Measurements from ENCODE around the gene QPRT. TPM values are rescaled to one million over a fixed set of nuclear protein-coding genes. Genes with fewer than 3 reads are reported as not detected.
"Not testable (repeated sequence)": the region's sequence is repeated elsewhere in the genome, so short reads cannot be mapped to it uniquely, and the experiment has no call there.

QPRT gene
- total and polyA plus RNA-seq, 2 donors (not counting 1 experiment from before 2014, with no cell fraction given) = 0.06 to 0.22 TPM

GRCh38 chr16:29739927-29740629, 61.1 kb downstream of the QPRT start:
- DNase-seq; POLR2A ChIA-PET; ATAC-seq (ENCODE audit: low read depth); H3K9me3 ChIP-seq (ENCODE audit: control extremely low read depth in 1 of 3, control insufficient read depth in 2 of 3, insufficient read depth in 1 of 3, low read length in 2 of 3); H3K9ac ChIP-seq (ENCODE audit: low read length); H3K9me3 Mint-ChIP-seq (ENCODE audit: insufficient read depth); H3K27me3 Mint-ChIP-seq; H3K4me3 ChIP-seq (ENCODE audit: control extremely low read depth in 1 of 5, extremely low read depth in 1 of 5, insufficient read depth in 1 of 5, low read depth in 2 of 5, low read length in 4 of 5); H3K27me3 ChIP-seq (replicated peaks in 1 of 4; ENCODE audit: control extremely low read depth in 1 of 4, control insufficient read depth in 3 of 4, insufficient read depth in 4 of 4, low read length in 3 of 4); H2AFZ ChIP-seq (ENCODE audit: insufficient read depth, low read depth, low read length, poor library complexity, severe bottlenecking): not testable (repeated sequence)
- H3K4me3 Mint-ChIP-seq = peak overlapping the region; percentile 20
- CTCF ChIA-PET = interaction anchor here (0.9 to 1.8 kb wide), 3 partner anchors 14 to 50 kb away, joined by 3 to 15 read pairs (median 6); partner anchors contain the start of gene KIF22
- Histone ChIP-seq H4K20me1 (ENCODE audit: control insufficient read depth, insufficient read depth, low read length, poor library complexity, severe bottlenecking) (peaks cover 32% of the 10 kb centered on the region), H3K36me3 (replicated peaks in 1 of 2; ENCODE audit: control extremely low read depth in 1 of 2, control insufficient read depth in 1 of 2, extremely low read depth in 1 of 2, insufficient read depth in 2 of 2, low read length in 1 of 2) (peaks cover 2 to 43% of the 10 kb centered on the region in 2 experiments), H3K4me1 (ENCODE audit: control insufficient read depth in 2 of 2, insufficient read depth in 2 of 2, low read length in 2 of 2) (peaks cover 59 to 77% of the 10 kb centered on the region in 2 donors), H3K79me2 (ENCODE audit: control insufficient read depth, insufficient read depth, low read length) (peaks cover 65% of the 10 kb centered on the region), H3K4me2 (replicated peaks; ENCODE audit: low read depth, low read length, poor library complexity, severe bottlenecking) (peak overlapping the region; percentile 3), H3K27ac (ENCODE audit: low read length in 2 of 2) (peak overlapping the region in 1 of 2 donors; percentile 53)
- H3K27ac Mint-ChIP-seq = peak overlapping the region; percentile 76
- 100% methylated on average over 5 of the region's 6 CpGs for WGBS (ENCODE audit: insufficient coverage)
- intact Hi-C loops (cut with micrococcal nuclease) = loop anchor here (2.0 to 10.0 kb wide), 2 partner anchors 65 to 77 kb away; partner anchors contain the start of genes PAGR1 and QPRT
- peaks cover 81% of the 10 kb centered on the region for H3K4me1 Mint-ChIP-seq

GRCh38 chr16:29740630-29741015, 61.6 kb downstream of the QPRT start:
- H3K4me1 ChIP-seq (ENCODE audit: control insufficient read depth in 2 of 2, insufficient read depth in 2 of 2, low read length in 2 of 2) = peaks cover 59 to 77% of the 10 kb centered on the region in 2 donors
- 80% methylated on average over 1 of the region's 11 CpGs for WGBS (ENCODE audit: insufficient coverage)
- H3K4me3 ChIP-seq (ENCODE audit: control extremely low read depth in 1 of 5, extremely low read depth in 1 of 5, insufficient read depth in 1 of 5, low read depth in 2 of 5, low read length in 4 of 5); H3K27me3 ChIP-seq (replicated peaks in 1 of 4; ENCODE audit: control extremely low read depth in 1 of 4, control insufficient read depth in 3 of 4, insufficient read depth in 4 of 4, low read length in 3 of 4); H3K9me3 Mint-ChIP-seq (ENCODE audit: insufficient read depth); H3K9me3 ChIP-seq (ENCODE audit: control extremely low read depth in 1 of 3, control insufficient read depth in 2 of 3, insufficient read depth in 1 of 3, low read length in 2 of 3); ATAC-seq (ENCODE audit: low read depth); POLR2A ChIA-PET; H3K27me3 Mint-ChIP-seq; intact Hi-C loops (cut with micrococcal nuclease); H3K9ac ChIP-seq (ENCODE audit: low read length); H3K4me2 ChIP-seq (replicated peaks; ENCODE audit: low read depth, low read length, poor library complexity, severe bottlenecking); H2AFZ ChIP-seq (ENCODE audit: insufficient read depth, low read depth, low read length, poor library complexity, severe bottlenecking); DNase-seq: not testable (repeated sequence)
- H4K20me1 ChIP-seq (ENCODE audit: control insufficient read depth, insufficient read depth, low read length, poor library complexity, severe bottlenecking) = peaks cover 34% of the 10 kb centered on the region
- H3K4me1 Mint-ChIP-seq = peaks cover 83% of the 10 kb centered on the region
- H3K4me3 Mint-ChIP-seq = peak overlapping the region; percentile 8
- peaks cover 69% of the 10 kb centered on the region for H3K79me2 ChIP-seq (ENCODE audit: control insufficient read depth, insufficient read depth, low read length)
- CTCF ChIA-PET = interaction anchor here (1.5 kb wide), 1 partner anchor 49 kb away, joined by 5 read pairs; the partner anchor contains the start of gene KIF22
- H3K27ac ChIP-seq (ENCODE audit: low read length in 2 of 2) = peak overlapping the region in 1 of 2 donors; percentile 52
- H3K36me3 ChIP-seq (replicated peaks in 1 of 2; ENCODE audit: control extremely low read depth in 1 of 2, control insufficient read depth in 1 of 2, extremely low read depth in 1 of 2, insufficient read depth in 2 of 2, low read length in 1 of 2) = peaks cover 2 to 43% of the 10 kb centered on the region in 2 experiments
- H3K27ac Mint-ChIP-seq = peak overlapping the region; percentile 76

Measured in B cell (primary cell).